ENCODE measurements around the gene SLC5A10.

- TF ChIP-seq CTCF (IDR thresholded peaks at IDR 0.05) (no peak), POLR2A (IDR thresholded peaks at IDR 0.05) (no peak)
These were observed 44.5 kb downstream of the SLC5A10 start for GRCh38 chr17:18996458-18996857.

All from Peyer's patch (tissue), 4 donors.